ENCODE measurements around the gene CD44.

DNA sequence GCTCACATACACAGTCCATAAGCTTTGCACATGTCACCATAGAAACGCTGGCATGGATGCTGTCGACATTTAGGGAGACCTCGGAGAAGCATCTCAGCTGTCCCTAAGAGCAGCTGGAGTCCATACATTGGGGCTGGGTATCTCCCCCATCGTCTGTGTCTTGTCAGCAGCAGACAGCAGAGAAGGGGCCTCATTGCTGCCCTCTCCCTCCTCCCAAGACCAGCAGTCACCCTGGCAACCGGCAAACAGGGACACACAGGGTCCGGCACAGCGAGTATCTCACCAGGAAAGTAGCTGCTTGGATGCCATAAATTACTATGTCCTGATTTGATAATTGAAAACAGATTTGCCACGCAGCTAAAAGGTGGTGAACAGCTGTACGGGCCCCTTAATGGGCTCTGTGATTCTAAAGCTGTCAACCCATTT lies 84.4 kb downstream of the CD44 start:
- TF ChIP-seq, protein P1, sequence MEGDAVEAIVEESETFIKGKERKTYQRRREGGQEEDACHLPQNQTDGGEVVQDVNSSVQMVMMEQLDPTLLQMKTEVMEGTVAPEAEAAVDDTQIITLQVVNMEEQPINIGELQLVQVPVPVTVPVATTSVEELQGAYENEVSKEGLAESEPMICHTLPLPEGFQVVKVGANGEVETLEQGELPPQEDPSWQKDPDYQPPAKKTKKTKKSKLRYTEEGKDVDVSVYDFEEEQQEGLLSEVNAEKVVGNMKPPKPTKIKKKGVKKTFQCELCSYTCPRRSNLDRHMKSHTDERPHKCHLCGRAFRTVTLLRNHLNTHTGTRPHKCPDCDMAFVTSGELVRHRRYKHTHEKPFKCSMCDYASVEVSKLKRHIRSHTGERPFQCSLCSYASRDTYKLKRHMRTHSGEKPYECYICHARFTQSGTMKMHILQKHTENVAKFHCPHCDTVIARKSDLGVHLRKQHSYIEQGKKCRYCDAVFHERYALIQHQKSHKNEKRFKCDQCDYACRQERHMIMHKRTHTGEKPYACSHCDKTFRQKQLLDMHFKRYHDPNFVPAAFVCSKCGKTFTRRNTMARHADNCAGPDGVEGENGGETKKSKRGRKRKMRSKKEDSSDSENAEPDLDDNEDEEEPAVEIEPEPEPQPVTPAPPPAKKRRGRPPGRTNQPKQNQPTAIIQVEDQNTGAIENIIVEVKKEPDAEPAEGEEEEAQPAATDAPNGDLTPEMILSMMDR (IDR thresholded peaks at IDR 0.05; ENCODE audit: low read depth, low read length, missing input control) = no peak
- no peak for TF ChIP-seq JUND (IDR thresholded peaks at IDR 0.05)
- TF ChIP-seq, protein P2, sequence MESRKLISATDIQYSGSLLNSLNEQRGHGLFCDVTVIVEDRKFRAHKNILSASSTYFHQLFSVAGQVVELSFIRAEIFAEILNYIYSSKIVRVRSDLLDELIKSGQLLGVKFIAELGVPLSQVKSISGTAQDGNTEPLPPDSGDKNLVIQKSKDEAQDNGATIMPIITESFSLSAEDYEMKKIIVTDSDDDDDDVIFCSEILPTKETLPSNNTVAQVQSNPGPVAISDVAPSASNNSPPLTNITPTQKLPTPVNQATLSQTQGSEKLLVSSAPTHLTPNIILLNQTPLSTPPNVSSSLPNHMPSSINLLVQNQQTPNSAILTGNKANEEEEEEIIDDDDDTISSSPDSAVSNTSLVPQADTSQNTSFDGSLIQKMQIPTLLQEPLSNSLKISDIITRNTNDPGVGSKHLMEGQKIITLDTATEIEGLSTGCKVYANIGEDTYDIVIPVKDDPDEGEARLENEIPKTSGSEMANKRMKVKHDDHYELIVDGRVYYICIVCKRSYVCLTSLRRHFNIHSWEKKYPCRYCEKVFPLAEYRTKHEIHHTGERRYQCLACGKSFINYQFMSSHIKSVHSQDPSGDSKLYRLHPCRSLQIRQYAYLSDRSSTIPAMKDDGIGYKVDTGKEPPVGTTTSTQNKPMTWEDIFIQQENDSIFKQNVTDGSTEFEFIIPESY (IDR thresholded peaks at IDR 0.05) = no peak
- no peak for TF ChIP-seq TAF1 (conservative IDR thresholded peaks at IDR 0.05)
- TF ChIP-seq, protein P3, sequence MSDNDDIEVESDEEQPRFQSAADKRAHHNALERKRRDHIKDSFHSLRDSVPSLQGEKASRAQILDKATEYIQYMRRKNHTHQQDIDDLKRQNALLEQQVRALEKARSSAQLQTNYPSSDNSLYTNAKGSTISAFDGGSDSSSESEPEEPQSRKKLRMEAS (IDR thresholded peaks at IDR 0.05) = no peak
- TF ChIP-seq, protein P4, sequence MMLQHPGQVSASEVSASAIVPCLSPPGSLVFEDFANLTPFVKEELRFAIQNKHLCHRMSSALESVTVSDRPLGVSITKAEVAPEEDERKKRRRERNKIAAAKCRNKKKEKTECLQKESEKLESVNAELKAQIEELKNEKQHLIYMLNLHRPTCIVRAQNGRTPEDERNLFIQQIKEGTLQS (IDR thresholded peaks at IDR 0.05) = no peak
- TF ChIP-seq, protein P5, sequence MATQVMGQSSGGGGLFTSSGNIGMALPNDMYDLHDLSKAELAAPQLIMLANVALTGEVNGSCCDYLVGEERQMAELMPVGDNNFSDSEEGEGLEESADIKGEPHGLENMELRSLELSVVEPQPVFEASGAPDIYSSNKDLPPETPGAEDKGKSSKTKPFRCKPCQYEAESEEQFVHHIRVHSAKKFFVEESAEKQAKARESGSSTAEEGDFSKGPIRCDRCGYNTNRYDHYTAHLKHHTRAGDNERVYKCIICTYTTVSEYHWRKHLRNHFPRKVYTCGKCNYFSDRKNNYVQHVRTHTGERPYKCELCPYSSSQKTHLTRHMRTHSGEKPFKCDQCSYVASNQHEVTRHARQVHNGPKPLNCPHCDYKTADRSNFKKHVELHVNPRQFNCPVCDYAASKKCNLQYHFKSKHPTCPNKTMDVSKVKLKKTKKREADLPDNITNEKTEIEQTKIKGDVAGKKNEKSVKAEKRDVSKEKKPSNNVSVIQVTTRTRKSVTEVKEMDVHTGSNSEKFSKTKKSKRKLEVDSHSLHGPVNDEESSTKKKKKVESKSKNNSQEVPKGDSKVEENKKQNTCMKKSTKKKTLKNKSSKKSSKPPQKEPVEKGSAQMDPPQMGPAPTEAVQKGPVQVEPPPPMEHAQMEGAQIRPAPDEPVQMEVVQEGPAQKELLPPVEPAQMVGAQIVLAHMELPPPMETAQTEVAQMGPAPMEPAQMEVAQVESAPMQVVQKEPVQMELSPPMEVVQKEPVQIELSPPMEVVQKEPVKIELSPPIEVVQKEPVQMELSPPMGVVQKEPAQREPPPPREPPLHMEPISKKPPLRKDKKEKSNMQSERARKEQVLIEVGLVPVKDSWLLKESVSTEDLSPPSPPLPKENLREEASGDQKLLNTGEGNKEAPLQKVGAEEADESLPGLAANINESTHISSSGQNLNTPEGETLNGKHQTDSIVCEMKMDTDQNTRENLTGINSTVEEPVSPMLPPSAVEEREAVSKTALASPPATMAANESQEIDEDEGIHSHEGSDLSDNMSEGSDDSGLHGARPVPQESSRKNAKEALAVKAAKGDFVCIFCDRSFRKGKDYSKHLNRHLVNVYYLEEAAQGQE (IDR thresholded peaks at IDR 0.05) = no peak
- TF ChIP-seq SP1 (IDR thresholded peaks at IDR 0.05) = no peak
- TF ChIP-seq FOXA1 (IDR thresholded peaks at IDR 0.05) = no peak
- no peak for TF ChIP-seq GABPA (IDR thresholded peaks at IDR 0.05 in 1 of 2, conservative IDR thresholded peaks at IDR 0.05 in 1 of 2)
- TF ChIP-seq EGR1 (IDR thresholded peaks at IDR 0.05; ENCODE audit: low read depth in 2 of 2) = no peak
- no peak for TF ChIP-seq NR2F2 (IDR thresholded peaks at IDR 0.05)
- TF ChIP-seq RAD21 (IDR thresholded peaks at IDR 0.05) = no peak
